Erythroblast (primary cell): Measurements from ENCODE around the gene THRA.

ENCODE experiments used
- DNase-seq, 2 experiments: peaks; one replicate each; lab custom pipeline; 2025; lab: John Stamatoyannopoulos, UW
- GATA1 ChIP-seq: IDR thresholded peaks from 2 replicates; pipeline ENCODE4 v1.6.1; 2011; ENCODE audit warnings: low read depth, mild to moderate bottlenecking, control low read depth, low read length, moderate library complexity
- POLR2A ChIP-seq: IDR thresholded peaks from 2 replicates; pipeline ENCODE4 v1.6.1; 2011; ENCODE audit warnings: mild to moderate bottlenecking, low read length

The THRA gene

DNA sequence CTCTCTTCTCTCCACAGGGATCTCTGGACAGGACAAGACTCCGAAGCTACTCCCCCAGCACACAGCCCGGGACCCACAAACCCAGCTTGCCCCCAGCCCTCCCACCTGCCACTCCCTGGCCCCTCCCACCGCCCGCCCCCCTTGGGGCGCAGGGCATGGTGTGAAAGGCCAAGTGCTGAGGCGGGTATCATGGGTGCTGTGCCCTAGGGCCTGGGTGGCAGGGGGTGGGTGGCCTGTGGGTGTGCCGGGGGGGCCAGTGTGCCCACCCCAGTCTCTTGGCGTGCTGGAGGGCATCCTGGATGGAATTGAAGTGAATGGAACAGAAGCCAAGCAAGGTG, 11.4 kb downstream of the THRA start:
- no peak for DNase-seq
- TF ChIP-seq POLR2A (no peak), GATA1 (no peak)

DNA sequence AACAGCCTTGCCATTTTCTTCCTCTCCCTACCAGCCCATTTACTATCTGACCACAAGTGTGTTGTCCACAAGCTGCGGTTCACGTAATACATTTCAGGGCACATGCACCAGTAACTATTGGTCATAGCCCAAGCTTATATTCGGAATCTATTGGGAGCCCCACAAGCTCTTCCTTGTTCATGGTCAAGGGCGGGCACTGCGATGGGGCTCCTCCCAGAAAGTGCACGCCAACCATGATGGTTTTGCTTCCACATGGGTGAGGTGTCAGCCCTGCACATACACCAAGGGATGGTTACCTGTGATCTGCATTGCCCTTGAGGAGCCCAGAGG, 12.1 kb downstream of the THRA start:
- no peak for DNase-seq
- no peak for TF ChIP-seq GATA1
- no peak for TF ChIP-seq POLR2A

GRCh38 chr17:40075201-40075941, 12.6 kb downstream of the THRA start:
- DNase-seq, result peak; percentile 77 to 87
- TF ChIP-seq GATA1 (no peak), POLR2A (peak; percentile 20)

GRCh38 chr17:40075942-40076498, 13.3 kb downstream of the THRA start:
- DNase-seq, result no peak
- TF ChIP-seq GATA1 (no peak), POLR2A (no peak)

DNA sequence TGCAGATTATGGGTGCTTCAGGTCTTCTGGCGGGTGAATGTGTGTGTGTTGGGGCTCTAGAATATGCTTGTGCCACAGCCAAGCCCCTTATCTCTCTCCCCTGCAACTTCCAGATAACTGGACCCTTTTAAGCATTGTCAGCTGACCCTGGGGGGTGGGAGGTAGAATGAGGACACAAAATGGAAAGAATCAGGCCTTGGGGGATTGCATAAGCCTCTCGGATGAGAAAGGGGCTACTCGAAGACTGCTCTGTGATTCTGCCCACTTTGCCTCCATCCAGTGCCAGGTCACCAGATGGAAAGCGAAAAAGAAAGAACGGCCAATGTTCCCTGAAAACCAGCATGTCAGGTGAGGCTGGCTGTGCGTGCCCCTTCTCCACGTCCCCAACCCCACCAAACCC, 13.8 kb downstream of the THRA start:
- TF ChIP-seq POLR2A (no peak), GATA1 (no peak)

DNA sequence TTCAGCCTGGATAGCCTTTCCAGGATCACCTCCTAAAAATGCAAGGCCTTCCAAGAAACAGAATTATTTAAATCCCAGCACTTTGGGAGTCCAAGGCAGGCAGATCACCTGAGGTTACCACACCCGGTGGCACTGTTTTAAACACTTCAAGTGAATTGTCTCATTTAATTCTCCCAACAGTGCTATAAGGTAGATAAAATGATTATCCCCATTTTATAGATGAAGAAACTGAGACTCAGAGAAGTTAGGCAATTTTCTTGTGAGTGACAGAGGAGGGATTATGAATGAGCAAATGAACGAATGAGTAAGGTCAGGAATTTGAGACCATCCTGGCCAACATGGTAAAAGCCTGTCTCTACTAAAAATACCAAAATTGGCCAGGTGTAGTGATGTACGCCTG, 16.8 kb downstream of the THRA start:
- no peak for TF ChIP-seq GATA1
- no peak for DNase-seq

More for the DNA sequence above, 13.8 kb downstream of the THRA start:
- DNase-seq, result peak; percentile 78 to 92

DNA sequence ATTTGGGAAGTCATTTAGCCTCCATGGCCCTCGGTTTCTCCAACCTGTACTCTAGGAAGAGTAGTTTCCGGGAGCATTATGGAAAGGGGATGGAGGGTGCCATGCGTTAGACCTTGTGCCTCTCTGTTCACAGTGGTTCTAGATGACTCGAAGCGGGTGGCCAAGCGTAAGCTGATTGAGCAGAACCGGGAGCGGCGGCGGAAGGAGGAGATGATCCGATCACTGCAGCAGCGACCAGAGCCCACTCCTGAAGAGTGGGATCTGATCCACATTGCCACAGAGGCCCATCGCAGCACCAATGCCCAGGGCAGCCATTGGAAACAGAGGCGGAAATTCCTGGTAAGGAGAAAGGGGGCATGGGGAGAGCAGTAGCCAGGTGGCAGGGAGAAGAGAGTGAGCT, 21.7 kb downstream of the THRA start:
- TF ChIP-seq GATA1, result no peak
- no peak for TF ChIP-seq POLR2A
- no peak for DNase-seq

GRCh38 chr17:40086150-40087044, 23.6 kb downstream of the THRA start:
- DNase-seq, result peak; percentile 70 to 82
- no peak for TF ChIP-seq POLR2A
- no peak for TF ChIP-seq GATA1

- no peak for DNase-seq
- no peak for TF ChIP-seq POLR2A
- TF ChIP-seq GATA1, result no peak
These were observed 24.5 kb downstream of the THRA start for GRCh38 chr17:40087049-40087794.

- no peak for DNase-seq
- TF ChIP-seq POLR2A, result no peak
- no peak for TF ChIP-seq GATA1
These were observed 25.3 kb downstream of the THRA start for GRCh38 chr17:40087903-40088718.

- no peak for DNase-seq
- TF ChIP-seq GATA1 (no peak), POLR2A (no peak)
These were observed 26.5 kb downstream of the THRA start for GRCh38 chr17:40089077-40089895.

- TF ChIP-seq POLR2A, result no peak
- TF ChIP-seq GATA1, result no peak
- no peak for DNase-seq
These were observed 27.7 kb downstream of the THRA start for GRCh38 chr17:40090237-40091119.
